Dermis microvascular lymphatic vessel endothelial cell (primary cell): ENCODE results near the gene RFTN1. TPM values are rescaled to one million over a fixed set of nuclear protein-coding genes. Genes with fewer than 3 reads are reported as not detected.
"Not testable (repeated sequence)": the region's sequence is repeated elsewhere in the genome, so short reads cannot be mapped to it uniquely, and the experiment has no call there.

Source experiments
- DNase-seq, 2 donors: peaks; one replicate each; pipeline versions ENCODE4 v3.0.0 to v3.0.0-alpha.2; 2010; ENCODE audit warnings: low read depth in 2 of 2
- total RNA-seq: library from RNA; depleted of rRNA; stranded (reverse); fragments of >200 nt; gene quantifications from 2 replicates; pipeline ENCODE4 v1.2.1, GENCODE V29; 2014

RFTN1 gene
- total RNA-seq, 1 donor from 2014 or later: 19.3 TPM

GRCh38 chr3:16331319-16331883 lies 182.1 kb downstream of the RFTN1 start:
- no peak for DNase-seq

- DNase-seq: no peak
These were observed 183.1 kb downstream of the RFTN1 start for GRCh38 chr3:16330351-16330750.

DNA sequence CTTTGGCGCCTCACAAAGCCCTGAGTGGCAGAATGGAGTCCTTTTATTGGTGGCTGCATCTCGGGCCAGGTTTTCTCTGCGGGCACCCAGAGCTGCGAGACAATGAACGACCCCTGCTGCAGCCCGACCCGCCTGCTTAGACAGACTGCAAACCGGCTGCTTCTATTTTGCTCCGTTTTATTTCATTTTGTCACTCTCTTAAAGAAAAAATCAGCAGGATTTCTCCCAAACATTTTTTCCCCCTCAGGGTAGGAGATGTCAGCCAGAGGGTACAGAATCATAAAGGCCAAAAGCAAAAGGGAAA lies 183.7 kb downstream of the RFTN1 start:
- DNase-seq: no peak

DNA sequence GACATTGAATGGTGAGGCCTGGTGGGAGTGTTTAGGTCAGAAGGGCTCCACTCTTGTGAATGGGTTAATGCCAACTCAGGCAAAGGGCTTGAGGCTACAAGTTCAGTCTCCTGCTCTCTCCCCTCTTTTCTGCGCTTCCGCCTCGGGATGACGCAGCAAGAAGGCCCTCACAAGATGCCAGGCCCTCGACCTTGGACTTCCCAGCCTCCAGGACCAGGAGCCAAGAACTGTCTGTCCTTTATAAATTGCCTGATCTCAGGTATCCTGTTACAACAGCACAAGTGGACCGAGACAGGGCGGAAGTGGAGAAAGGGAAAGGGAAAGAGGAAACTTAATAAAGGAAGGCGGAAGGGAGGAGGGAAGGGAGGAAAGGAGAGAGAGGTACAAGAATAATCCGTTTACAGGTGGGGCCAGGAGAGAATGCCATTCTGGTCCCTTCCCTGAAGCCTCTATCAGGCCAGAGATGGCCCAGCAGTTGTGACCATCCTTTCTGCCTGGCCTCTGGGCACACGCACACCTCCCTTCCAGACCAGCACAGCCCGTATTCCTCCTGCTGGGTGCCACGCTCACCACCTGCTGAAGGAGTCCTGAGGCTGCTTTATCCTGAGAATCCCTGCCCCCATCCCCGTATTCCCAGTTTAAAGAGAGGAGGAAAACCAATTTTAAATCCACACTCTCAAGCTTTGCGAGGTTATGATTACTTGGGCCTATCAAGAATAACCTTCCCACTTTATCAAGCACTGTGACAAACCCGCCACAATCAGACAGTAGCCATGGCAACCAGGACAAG lies 184.3 kb downstream of the RFTN1 start:
- DNase-seq: no peak

DNA sequence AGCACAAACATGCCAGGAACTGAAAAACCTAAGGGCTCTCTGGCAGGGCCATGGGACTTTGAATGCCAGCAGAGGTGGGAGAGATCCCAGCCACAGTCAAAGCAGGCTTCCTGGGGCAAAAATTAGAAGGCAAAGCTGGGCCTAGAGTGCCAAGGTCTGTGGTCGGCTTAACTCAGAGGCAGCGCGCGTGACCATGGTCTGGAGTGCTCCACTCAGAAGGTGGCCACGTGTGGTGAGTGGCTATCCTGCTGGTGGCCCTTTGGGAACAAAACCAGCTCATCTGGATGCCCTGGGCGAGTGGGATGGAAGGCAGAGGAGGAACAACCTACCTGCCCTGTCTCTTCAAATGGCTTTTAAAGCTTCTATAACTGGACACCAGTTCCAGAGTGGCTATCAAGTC lies 185.4 kb downstream of the RFTN1 start:
- no peak for DNase-seq

DNA sequence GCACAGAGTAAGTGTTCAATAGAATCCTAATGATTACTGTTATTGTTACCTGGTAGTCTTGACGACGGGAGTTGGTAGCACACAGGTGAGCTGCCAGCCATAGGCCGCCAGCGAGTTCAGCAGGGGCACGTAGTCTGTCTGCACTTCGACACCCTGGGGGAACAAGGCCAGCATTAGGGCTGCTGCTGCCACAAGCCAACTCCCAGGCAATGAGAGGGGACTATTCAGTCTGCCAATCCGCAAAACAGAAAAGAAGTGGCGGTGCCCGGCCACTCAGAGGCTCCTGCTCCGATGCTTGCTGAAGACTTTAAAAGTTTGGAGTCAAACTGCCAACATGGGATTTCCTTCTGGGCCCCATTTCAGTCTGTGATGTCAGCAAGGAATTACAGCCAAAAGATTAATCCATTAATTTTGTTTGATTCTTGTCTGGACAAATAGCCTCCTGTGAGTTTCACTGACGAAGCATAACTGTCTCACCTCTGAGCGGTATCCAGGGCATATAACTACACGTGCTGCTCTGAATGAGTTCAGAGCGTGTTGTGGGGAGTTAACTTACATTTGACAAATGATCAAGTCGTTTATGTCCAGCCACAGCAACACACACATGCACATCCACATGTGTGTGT lies 186.7 kb downstream of the RFTN1 start:
- no peak for DNase-seq

DNA sequence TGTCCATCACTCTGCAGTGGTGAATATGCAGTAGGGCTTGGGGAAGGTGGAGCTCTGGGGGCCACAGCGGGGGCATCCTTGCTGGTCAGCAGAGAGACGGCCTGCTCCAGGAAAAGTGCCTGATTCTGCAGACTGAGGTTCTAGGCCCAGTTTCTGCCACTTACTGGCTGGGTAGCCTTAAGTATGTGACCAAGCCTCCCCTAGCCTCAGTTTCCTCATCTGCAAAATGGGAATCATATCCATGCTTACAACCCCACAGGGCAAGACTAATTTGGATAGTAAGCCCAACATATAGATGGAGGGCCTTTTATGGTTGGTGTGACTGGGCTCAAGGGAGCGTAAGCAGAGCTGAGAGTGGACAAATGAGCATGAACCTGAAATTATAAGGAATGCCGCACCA lies 187.6 kb downstream of the RFTN1 start:
- no peak for DNase-seq

GRCh38 chr3:16323737-16324136 lies 189.8 kb downstream of the RFTN1 start:
- DNase-seq: no peak

DNA sequence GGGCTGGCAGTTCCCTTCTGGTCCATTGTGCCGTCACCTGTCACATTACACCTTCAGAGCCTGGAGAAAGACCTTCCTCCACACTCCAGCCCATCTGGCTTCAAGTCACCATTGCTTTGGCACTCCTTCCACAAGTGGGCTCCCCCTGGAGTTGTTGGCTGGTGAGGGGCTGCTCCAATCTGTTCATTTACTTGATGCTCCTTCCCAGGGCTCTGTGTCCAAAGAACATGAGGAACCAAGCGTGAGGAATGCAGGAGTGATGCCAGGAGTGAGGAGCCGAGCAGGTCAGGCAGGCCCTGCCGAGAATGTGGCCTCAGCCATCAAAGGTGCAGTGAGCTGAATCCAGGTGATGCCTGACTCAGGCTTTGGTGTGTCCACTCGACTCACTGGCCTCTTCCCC lies 191.3 kb downstream of the RFTN1 start:
- DNase-seq: no peak

DNA sequence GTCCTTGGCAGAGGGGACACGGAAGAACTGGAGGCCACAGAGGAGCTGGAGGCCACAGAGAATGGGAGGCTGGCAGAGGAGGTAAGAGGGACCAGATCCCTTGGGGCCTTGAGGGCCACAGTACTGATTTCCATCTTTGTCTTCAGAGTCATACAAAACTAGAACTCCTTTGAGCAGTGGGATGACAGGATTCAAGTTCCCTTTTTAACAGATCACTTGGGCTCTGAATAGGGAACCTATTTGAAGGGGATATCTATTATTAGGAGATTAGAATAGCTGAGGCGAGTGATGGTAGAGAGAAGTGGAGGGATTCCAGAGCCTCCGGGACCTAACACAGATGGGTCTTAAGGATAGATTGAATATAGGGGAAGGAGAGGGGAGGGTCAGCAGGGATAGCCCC lies 192.8 kb downstream of the RFTN1 start:
- no peak for DNase-seq

DNA sequence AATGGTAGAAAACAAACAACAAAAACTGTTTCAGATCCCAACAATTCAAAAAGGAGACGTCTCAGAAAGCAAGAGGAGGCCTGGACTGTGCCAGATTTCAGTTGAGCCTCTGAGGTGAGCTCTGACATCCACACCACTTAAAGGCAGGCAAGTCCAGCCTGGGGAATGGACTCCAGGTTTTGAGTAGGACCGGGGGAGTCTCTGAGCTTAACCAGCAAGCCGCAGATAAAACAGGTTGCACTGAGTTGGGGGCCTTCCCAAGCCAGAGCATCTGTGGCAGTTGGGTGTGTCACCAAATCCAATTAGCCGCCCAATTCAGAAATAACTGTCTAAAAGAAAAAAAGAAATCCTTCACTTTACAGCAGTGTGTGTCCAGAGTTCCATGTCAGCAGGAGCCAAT lies 193.8 kb downstream of the RFTN1 start:
- no peak for DNase-seq

GRCh38 chr3:16319307-16319706 lies 194.2 kb downstream of the RFTN1 start:
- peak; percentile 36 to 54 for DNase-seq

DNA sequence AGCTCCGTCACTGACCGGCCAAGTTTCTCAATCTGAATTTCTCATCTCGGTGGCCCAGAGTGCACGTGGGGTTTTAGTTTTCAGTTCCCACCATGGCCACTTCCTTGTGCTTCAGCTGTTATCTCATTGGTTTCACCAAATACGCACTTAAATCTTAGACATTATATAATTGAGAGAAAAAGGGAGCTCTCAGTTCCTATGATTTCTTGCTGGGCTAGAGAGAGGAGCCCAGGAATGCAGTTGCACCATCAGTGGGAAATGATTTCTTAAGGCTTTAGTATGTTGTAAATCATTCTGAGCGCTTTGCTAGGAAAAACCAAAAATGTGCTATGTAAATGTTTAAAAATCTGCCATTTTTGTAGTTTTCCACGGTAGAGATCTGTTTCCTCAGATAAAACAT lies 195.3 kb downstream of the RFTN1 start:
- no peak for DNase-seq

DNA sequence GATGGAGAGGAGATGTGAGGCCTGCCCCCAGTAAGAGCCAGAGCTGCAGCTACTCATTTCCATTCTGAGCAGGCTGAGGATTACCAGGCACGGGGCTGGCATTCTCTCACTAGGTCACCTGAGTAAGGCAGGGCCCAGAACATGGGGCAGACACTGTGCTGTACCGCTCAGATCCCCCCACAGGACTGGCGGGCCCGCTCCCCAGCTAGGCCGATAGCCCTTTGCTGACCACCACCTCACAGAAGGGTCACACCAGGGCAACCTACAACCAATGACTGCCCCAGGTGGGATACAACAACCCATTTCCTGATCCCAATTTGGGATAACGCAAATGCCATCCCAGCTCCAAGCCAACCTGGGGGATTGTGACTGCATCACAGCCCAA lies 195.9 kb downstream of the RFTN1 start:
- DNase-seq: no peak

DNA sequence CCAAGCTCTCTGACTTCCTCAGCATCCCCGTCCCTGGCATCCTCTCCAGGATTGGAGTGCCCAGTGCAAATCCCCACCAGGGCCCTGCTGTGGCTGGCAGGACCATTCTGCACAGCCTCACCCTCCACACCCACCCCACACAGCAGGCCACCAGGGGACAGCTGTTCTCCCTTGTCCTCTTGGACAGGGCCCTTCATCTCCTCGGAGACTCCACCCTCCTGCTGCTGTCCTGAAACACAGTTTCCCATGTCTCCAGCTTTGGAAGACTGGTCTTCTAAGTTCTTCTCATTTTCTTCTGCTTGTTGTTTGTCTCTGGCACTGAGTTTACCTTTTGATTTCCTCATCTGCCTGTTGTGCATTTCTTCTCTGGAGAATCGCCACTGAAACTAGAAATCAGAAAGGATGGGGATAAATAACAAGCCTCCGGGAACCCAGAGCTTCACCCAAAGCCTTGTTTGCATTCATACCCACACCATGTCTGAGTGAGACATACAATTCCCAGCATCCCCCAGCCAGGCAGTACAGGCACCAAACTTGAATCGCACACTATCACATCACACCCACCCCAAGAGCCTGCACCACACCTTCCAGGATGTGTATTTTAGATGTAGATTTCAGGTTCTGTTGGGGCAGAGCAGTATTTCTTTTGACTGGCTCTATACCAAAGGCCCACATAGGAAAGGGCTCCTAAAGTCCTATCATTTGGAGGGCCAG lies 196.5 kb downstream of the RFTN1 start:
- no peak for DNase-seq

- no peak for DNase-seq
These were observed 197.1 kb downstream of the RFTN1 start for GRCh38 chr3:16316396-16316795.

- no peak for DNase-seq
These were observed 197.9 kb downstream of the RFTN1 start for GRCh38 chr3:16315623-16316022.

DNA sequence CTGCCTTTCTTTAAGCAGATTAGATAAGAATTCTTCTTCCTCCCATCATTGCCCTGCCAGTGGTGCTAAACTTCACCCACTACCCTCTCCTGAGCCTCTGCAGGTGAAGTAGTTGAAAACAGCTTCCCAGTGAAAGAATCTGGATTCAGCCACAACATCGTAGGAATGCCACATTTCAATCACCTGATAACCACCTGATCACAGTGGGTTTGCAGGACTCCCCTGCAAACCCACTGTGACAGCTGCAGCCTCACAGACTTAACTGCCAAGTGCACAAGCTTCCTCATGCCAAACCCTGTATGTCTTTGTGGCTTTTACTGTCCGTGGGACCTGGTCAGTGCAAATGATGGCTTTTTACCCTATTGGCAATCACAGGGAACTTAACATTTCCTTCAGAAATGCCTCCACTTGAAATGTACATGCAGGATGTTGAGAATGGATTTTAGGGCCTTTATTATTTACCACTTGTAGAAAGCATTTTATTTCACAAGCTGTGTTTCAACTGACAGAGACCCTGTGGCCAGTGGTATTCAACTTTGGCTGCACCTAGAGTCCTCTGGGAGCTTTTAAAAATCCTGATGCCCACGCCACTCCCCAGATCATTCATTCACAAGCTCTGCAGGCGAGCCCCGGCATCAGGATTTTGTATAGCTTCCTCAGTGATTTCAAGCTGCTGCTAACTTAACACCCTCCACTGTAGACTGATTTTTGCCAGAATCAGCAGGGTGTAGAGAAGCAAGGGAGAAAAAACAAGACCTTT lies 199.4 kb downstream of the RFTN1 start:
- no peak for DNase-seq

GRCh38 chr3:16311960-16312451 lies 201.5 kb downstream of the RFTN1 start:
- peak; percentile 24 to 36 for DNase-seq

GRCh38 chr3:16310486-16310885 lies 203.0 kb downstream of the RFTN1 start:
- not testable (repeated sequence) for DNase-seq

DNA sequence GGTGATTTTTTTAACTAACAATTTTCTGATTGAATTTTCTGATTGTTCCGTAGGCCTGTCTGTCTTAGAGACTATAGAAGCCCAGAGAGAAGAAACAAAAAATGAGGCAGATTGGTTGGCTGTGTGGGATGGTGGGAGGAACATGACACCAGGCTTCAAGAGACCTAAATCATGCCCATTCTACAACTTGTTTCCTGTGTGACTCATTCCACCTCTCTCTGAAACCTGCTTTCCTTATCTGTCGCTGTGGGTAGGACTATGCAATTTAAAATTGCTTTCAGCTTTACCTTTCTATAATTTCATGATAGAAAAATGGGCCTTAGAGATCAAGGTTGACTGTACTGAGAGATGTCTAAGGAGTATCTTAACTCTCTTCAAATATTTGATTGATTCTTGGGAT lies 203.9 kb downstream of the RFTN1 start:
- DNase-seq: peak; percentile 18 to 67

DNA sequence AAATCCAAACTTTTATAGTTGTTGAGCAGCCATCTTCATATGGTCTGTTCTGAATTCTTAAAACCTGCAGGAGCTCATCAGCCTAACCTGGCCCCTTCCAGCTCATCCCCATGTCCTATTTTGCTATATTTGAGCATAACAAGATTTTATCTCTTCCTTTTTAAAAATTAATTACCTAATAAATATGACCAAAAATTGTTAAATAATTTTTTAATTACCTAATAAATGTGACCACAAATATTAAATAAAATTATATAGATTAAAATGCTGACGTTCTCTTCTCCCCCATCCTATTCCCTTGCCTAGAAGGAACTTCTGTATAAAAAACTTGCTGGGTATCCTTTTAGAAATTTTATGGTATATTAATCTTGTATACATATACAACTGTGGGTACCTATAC lies 204.8 kb downstream of the RFTN1 start:
- no peak for DNase-seq
